ENCODE data around the gene TPSD1.

- TF ChIP-seq YY1 (IDR thresholded peaks at IDR 0.05; ENCODE audit: insufficient read depth, insufficient read length) (no peak), ZNF274 (IDR thresholded peaks at IDR 0.05; ENCODE audit: low read depth, low read length) (no peak), SUZ12 (IDR thresholded peaks at IDR 0.05; ENCODE audit: extremely low read depth, insufficient read depth, insufficient read length) (no peak)
These were observed 33.1 kb upstream of the TPSD1 start for GRCh38 chr16:1222553-1223354.
